Bronchial epithelial cell (primary cell): ENCODE data around the gene HTRA3. TPM values are rescaled to one million over a fixed set of nuclear protein-coding genes. Genes with fewer than 3 reads are reported as not detected.

ENCODE experiments used
- DNase-seq: peaks from one replicate; pipeline ENCODE4 v3.0.0-alpha.2; 2010; ENCODE audit warnings: low read depth
- FAIRE-seq: peaks from 2 replicates; lab custom pipeline; 2011; peaks lifted over from hg19 to GRCh38; lab: Jason Lieb, UNC
- H3K27me3 ChIP-seq: 2 replicates; pipeline ENCODE4 v1.5.1; 2011; ENCODE audit warnings: low read length; ENCODE audit not compliant: control insufficient read depth, insufficient read depth
- H3K36me3 ChIP-seq: 2 replicates; pipeline ENCODE4 v1.5.1; 2011; ENCODE audit warnings: low read length; ENCODE audit not compliant: control insufficient read depth, insufficient read depth
- H3K4me3 ChIP-seq: 2 replicates; pipeline ENCODE4 v1.5.1; 2011; ENCODE audit warnings: mild to moderate bottlenecking, low read depth, low read length, control low read depth
- total RNA-seq: library from RNA; depleted of rRNA; stranded (reverse); fragments of >200 nt; gene quantifications from 2 replicates; pipeline ENCODE4 v1.2.1, GENCODE V29; 2014
- TF ChIP-seq, protein P1 (sequence below): IDR thresholded peaks from 2 replicates; pipeline ENCODE4 v1.5.1; 2011; ENCODE audit warnings: mild to moderate bottlenecking, moderate library complexity, low read length, control low read depth, inconsistent platforms; ENCODE audit not compliant: insufficient read depth, severe bottlenecking

The HTRA3 gene
- total RNA-seq, 1 donor from 2014 or later: 0.26 TPM

DNA sequence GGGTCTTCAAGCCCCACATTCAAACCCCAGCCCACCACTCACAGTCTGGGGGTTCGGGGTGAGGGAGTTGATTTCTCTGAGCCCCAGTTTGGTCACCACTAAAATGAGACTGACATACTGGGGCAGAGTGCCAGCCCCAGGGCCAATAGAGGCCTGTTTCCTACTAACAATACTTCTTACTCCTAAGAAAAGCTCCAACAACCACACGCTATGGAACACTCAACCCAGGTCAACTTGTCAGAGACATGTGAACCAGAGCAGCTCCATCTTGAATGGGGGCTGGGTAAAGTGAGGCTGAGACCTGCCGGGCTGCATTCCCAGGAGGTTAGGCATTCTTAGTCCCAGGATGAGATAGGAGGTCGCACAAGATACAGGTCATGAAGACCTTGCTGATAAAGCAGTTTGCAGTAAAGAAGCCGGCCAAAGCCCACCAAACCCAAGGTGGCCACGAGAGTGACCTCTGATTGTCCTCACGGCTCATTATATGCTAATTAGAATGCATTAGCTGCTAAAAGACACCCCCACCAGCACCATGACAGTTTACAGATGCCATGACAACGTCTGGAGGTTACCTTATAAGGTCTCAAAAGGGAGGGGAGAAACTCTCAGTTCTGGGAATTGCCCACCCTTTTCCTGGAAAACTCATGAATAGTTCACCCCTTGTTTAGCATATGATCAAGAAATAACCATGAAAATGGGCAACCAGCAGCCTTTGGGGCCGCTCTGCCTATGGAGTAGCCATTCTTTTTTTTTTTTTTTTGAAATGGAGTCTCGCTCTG is 26.6 kb upstream of the HTRA3 start:
- Histone ChIP-seq H3K4me3 (no peak overlapping the region), H3K36me3 (peaks cover 14% of the 10 kb centered on the region), H3K27me3 (no peaks in the 10 kb centered on the region)
- DNase-seq: no peak
- TF ChIP-seq, protein P1, sequence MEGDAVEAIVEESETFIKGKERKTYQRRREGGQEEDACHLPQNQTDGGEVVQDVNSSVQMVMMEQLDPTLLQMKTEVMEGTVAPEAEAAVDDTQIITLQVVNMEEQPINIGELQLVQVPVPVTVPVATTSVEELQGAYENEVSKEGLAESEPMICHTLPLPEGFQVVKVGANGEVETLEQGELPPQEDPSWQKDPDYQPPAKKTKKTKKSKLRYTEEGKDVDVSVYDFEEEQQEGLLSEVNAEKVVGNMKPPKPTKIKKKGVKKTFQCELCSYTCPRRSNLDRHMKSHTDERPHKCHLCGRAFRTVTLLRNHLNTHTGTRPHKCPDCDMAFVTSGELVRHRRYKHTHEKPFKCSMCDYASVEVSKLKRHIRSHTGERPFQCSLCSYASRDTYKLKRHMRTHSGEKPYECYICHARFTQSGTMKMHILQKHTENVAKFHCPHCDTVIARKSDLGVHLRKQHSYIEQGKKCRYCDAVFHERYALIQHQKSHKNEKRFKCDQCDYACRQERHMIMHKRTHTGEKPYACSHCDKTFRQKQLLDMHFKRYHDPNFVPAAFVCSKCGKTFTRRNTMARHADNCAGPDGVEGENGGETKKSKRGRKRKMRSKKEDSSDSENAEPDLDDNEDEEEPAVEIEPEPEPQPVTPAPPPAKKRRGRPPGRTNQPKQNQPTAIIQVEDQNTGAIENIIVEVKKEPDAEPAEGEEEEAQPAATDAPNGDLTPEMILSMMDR: no peak
- no peak for FAIRE-seq

DNA sequence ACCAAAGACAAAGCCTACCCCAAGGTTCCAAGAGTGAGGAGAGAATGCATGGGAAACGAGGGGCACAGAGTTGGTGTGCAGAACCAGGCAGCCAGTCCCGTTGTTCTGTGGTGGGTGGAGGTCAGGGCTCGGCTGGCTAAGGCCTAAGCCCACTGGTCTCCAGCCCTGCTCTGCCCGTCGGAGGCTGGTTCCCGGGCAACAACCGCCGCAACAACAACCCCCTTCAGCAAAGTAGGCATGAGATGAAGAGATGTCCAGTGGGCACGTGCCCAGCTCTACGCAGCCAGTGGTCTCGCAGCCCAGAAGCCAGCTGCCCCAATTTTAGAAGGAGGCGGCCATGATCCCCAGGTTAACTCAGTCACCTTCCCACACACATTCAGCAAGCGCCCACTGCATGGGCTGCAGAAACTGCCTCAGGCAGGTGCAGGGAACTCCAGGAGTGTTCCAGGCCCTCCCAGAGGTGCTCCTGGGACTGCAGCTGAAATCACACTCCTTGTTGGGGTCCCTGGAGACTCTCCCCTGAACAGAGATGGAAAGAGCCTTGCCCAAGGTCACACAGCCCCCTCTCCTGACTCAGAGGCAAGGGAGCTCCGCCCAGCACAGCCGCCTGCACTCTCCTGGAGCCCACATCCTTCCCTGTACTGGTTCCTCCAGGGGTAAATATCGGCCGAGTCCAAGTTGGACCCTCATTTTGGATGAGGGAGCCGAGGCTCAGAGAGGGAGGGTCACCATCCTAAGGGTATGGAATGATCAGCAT is 25.4 kb upstream of the HTRA3 start:
- peaks cover 6% of the 10 kb centered on the region for H3K36me3 ChIP-seq
- no peak for FAIRE-seq
- no peak overlapping the region for H3K4me3 ChIP-seq
- DNase-seq: no peak
- H3K27me3 ChIP-seq: no peaks in the 10 kb centered on the region
- TF ChIP-seq, protein P1: no peak

DNA sequence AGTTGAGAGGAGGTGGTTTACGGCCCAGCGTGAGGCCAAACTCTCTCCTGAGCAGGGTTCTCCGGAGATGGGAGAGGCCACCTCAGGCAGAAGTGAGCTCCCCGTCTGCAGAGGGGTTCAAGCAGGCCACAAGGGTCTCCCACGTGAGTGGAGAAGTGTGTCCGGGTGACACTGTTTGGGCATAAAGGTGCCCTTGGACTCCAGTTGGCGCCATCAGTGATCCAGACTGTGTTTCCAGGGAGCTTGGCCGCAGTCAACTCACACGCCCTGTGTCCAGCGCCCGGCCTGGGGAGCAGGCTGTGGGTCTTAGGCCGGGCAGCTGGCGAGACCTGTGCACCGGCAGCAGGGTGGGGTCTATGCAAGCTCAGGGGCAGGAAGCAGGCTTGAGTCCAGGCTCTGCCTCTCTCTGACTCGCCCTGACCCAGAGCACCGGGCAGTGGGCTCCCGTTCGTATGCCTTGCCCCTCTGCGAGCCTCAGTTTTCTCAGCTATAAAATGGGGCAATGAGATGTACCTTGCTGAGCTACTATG is 24.6 kb upstream of the HTRA3 start:
- H3K4me3 ChIP-seq: no peak overlapping the region
- FAIRE-seq: no peak

DNA sequence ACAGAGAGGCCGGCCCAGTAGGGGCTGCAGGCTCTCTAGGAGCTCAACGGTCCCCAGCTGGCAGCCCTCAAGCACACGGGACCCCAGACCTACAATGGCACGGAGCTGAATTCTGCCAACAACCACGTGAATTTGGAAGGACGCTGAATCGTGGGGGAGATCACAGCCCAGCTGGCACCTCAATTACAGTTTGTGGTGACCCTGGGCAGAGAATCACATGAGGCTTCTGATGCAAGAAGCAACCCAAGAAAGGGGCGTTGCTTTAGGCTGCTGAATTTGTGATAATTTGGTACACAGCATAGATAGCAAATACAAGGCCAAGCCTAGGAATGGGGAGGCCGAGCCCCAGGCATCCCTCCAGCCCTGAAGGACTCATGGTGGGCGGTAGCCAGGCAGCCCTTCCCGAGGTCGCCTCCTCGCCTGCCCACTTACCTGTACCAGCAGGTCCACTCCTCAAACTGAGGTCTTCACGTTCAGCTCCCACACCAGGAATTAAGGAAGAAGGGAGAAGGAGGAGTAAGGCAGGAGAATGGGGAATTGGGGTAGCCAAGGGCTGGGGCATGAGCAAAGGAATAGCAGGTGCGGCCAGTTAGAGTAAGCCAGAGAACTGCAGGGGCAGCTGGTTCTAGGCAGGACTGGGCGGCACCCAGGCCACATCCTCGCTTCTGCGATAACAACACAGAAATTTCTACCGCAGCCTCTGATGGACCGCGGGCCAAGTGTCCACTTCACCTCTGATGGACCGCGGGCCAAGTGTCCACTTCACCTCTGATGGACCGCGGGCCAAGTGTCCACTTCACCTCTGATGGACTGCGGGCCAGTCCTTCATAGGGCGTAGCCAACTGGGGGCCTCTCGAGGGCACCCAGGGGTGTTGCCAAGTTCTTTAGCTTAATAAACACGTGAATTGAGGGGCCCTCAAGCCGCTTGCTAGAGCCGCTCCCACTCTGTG is 23.4 kb upstream of the HTRA3 start:
- H3K36me3 ChIP-seq: peaks cover 4% of the 10 kb centered on the region
- no peaks in the 10 kb centered on the region for H3K27me3 ChIP-seq
- H3K4me3 ChIP-seq: no peak overlapping the region
- DNase-seq (no peak), FAIRE-seq (peak; percentile 52)
- TF ChIP-seq, protein P1: no peak

More for the DNA sequence above, 24.6 kb upstream of the HTRA3 start:
- DNase-seq: no peak
- H3K27me3 ChIP-seq: no peaks in the 10 kb centered on the region
- TF ChIP-seq, protein P1: no peak
- H3K36me3 ChIP-seq: peaks cover 4% of the 10 kb centered on the region

DNA sequence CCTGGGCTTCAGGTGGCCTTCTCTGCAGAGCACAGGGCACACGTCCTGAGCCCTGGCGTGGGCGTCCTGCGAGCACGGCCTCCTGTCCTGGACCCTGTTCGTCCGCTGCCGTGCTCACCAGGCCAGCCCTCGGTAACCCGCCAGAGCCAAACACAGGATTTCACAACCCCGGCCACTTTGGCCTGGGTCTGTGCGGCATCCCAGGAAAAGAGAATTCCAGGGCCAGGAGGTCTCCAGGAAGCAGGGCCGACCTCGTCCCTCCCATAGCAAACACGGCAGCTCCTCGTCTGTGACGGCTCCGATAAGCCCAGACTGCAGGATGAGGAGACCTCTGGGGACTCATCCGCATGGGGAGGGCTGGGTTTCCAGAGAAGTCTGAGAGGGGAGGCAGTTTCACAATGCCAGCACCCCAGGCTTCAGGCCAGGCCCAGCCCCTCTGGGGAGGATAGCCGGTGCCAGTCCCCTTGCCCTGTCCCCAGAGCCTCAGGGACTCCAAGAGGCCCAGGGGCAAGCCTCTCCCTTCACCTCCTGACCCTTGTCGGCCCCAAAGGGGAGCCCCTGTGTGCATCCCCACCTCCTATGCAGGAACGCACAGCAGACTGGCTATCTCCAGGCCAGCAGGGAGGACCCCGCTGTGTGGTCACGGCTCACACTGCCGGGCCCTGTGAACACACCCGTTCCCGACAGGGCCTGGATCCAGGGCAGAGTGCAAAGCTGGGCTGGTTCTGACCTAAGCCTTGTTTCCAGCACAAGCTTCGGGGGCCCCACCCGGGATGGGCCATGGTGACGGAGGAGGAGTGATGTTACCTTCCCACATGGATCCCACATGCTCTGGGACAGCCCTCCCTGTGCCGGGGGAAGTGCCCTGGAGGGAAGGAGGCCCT is 22.3 kb upstream of the HTRA3 start:
- DNase-seq: no peak
- TF ChIP-seq, protein P1: no peak
- H3K36me3 ChIP-seq: peaks cover 2% of the 10 kb centered on the region
- no peak for FAIRE-seq
- H3K4me3 ChIP-seq: no peak overlapping the region
- H3K27me3 ChIP-seq: no peaks in the 10 kb centered on the region
